DOHH2 (cell line): Measurements from ENCODE around the gene EPGN.

Source experiments
- CTCF ChIP-seq: fragments of 200-600 bp; sonication (generic); IDR thresholded peaks from one replicate; pipeline ENCODE4 v1.5.1; 2014; ENCODE audit warnings: antibody characterized with exemption, mild to moderate bottlenecking, low read depth, low read length; ENCODE audit not compliant: poor library complexity, severe bottlenecking
- EZH2phosphoT487 ChIP-seq: fragments of 200-600 bp; sonication (generic); IDR thresholded peaks from 2 replicates; pipeline ENCODE4 v1.6.1; 2017; ENCODE audit warnings: borderline replicate concordance, mild to moderate bottlenecking, antibody characterized with exemption, low read length, moderate library complexity, mixed read lengths

- TF ChIP-seq CTCF (no peak), EZH2phosphoT487 (no peak)
Measured at GRCh38 chr4:74353858-74354257, 45.6 kb downstream of the EPGN start.
